HepG2 (cell line): Measurements from ENCODE around the gene TBC1D5. TPM values are rescaled to one million over a fixed set of nuclear protein-coding genes. Genes with fewer than 3 reads are reported as not detected.

Experiments
- ATAC-seq: fragments of 200-7000 bp; cut with Tn5 transposase; 3 replicates; pipeline ENCODE4 v1.9.1; 2020; ENCODE audit warnings: mild to moderate bottlenecking, moderate library complexity
- BruUV-seq: library from RNA; stranded (reverse); fragments of 400-500 nt; replicated peaks from 2 replicates; lab custom pipeline; 2021; lab: Mats Ljungman, UMichigan
- CTCF ChIA-PET: fragments of 300-600 bp; formaldehyde crosslinking; extraction: SDS; loops from one replicate; lab custom pipeline; 2021; ENCODE audit warnings: low total read pairs, inconsistent platforms, low intra/inter-chr PET ratio; lab: Yijun Ruan, JAX
- POLR2A ChIA-PET: fragments of 350-600 bp; sonication (Branson Sonifier 250); formaldehyde crosslinking; loops from one replicate; lab custom pipeline; 2020; ENCODE audit warnings: antibody characterized with exemption, inconsistent platforms; lab: Yijun Ruan, JAX
- DNase-seq: peaks from one replicate; pipeline ENCODE4 v3.0.0-alpha.2; 2015; ENCODE audit warnings: low spot score
- FAIRE-seq: peaks from 3 replicates; lab custom pipeline; 2011; peaks lifted over from hg19 to GRCh38; lab: Jason Lieb, UNC
- H2AFZ ChIP-seq: one replicate; pipeline ENCODE4 v1.6.1; 2011; ENCODE audit warnings: low read length, inconsistent platforms
- H3K27ac ChIP-seq: fragments of 300-600 bp; 3 replicates; pipeline ENCODE4 v1.8.0; 2011; ENCODE audit warnings: mixed run types, mild to moderate bottlenecking, mixed read lengths, low read length, inconsistent platforms; ENCODE audit not compliant: insufficient read depth; ENCODE audit errors: extremely low read length
- H3K27me3 ChIP-seq, 2 experiments: fragments of 200-600 bp in 1 of 2; 2 replicates in 1 of 2; 3 replicates in 1 of 2; pipeline versions ENCODE4 v1.6.0 to v1.8.0; 2011; ENCODE audit warnings: low read length in 2 of 2, mild to moderate bottlenecking in 2 of 2, moderate library complexity in 2 of 2, inconsistent platforms in 1 of 2; ENCODE audit not compliant: insufficient read depth in 2 of 2, control insufficient read depth in 1 of 2
- H3K36me3 ChIP-seq, 2 experiments: fragments of 200-600 bp in 1 of 2; replicated peaks in 1 of 2; 2 replicates in 1 of 2; 3 replicates in 1 of 2; pipeline versions ENCODE4 v1.5.1 to v1.8.0; 2011; ENCODE audit warnings: low read length in 2 of 2, inconsistent platforms in 1 of 2; ENCODE audit not compliant: insufficient read depth in 2 of 2, control insufficient read depth in 1 of 2
- H3K4me1 ChIP-seq: 2 replicates; pipeline ENCODE4 v1.5.1; 2012; ENCODE audit warnings: low read length, inconsistent platforms; ENCODE audit not compliant: insufficient read depth
- H3K4me2 ChIP-seq: 2 replicates; pipeline ENCODE4 v1.6.0; 2011; ENCODE audit warnings: low read depth, low read length, inconsistent platforms
- H3K4me3 ChIP-seq, 3 experiments: fragments of 200-600 bp in 1 of 3; sonication (generic), shearing (Covaris generic) in 1 of 3; replicated peaks in 1 of 3; 2 replicates each; pipeline ENCODE4 v1.5.1; 2011 to 2016; ENCODE audit warnings: low read length in 3 of 3, inconsistent platforms in 2 of 3, low read depth in 2 of 3, mild to moderate bottlenecking in 2 of 3, control low read depth in 1 of 3, mixed read lengths in 1 of 3; ENCODE audit not compliant: insufficient read depth in 1 of 3
- H3K79me2 ChIP-seq: one replicate; pipeline ENCODE4 v1.6.1; 2011; ENCODE audit warnings: low read length, inconsistent platforms; ENCODE audit not compliant: insufficient read depth
- H3K9ac ChIP-seq: 2 replicates; pipeline ENCODE4 v1.6.0; 2011; ENCODE audit warnings: mild to moderate bottlenecking, low read depth, low read length, inconsistent platforms; ENCODE audit not compliant: insufficient read depth
- H3K9me3 ChIP-seq: 2 replicates; pipeline ENCODE4 v1.5.1; 2012; ENCODE audit warnings: mild to moderate bottlenecking, low read length
- H4K20me1 ChIP-seq: 2 replicates; pipeline ENCODE4 v1.6.0; 2011; ENCODE audit warnings: inconsistent platforms, mild to moderate bottlenecking, low read length, moderate library complexity; ENCODE audit not compliant: insufficient read depth
- MAFF ChIP-seq: IDR thresholded peaks from 2 replicates; pipeline ENCODE4 v1.6.1; 2011; ENCODE audit warnings: low read depth, low read length, improper control_type of control experiment
- MAFK ChIP-seq, 2 experiments: IDR thresholded peaks in 1 of 2; conservative IDR thresholded peaks in 1 of 2; 2 replicates each; pipeline ENCODE4 v1.6.1; 2011; ENCODE audit warnings: improper control_type of control experiment in 2 of 2, low read length in 2 of 2
- NFYB ChIP-seq: sonication (generic); formaldehyde crosslinking; IDR thresholded peaks from 2 replicates; pipeline ENCODE4 v1.4.0; 2020; ENCODE audit warnings: missing genetic modification reagents
- SMC3 ChIP-seq: IDR thresholded peaks from 2 replicates; pipeline ENCODE4 v1.6.1; 2011; ENCODE audit warnings: low read length, improper control_type of control experiment
- STAG1 ChIP-seq: sonication (generic); formaldehyde crosslinking; IDR thresholded peaks from 2 replicates; pipeline ENCODE4 v1.4.0; 2020; ENCODE audit warnings: missing genetic modification reagents
- ZFP41 ChIP-seq: sonication (generic); formaldehyde crosslinking; IDR thresholded peaks from 2 replicates; pipeline ENCODE4 v1.4.0; 2020; ENCODE audit warnings: mild to moderate bottlenecking, missing genetic modification reagents, borderline replicate concordance
- WGBS: methylation state at CpG from one replicate; pipeline ENCODE4 v1.1.6; 2017; ENCODE audit warnings: low lambda C conversion rate; 5-methylcytosine and 5-hydroxymethylcytosine counted together
- in situ Hi-C: cut with HindIII; loops from 2 replicates; pipeline ENCODE4 v1.10.0; 2017; ENCODE audit warnings: low pct_unique_long_range_greater_than_20kb; ENCODE audit not compliant: extremely low pct_ligation_motif_present
- intact Hi-C: fragments of 100-400 bp; cut with micrococcal nuclease; formaldehyde crosslinking; loops from one replicate; pipeline ENCODE4 v1.10.0; 2022; ENCODE audit not compliant: unreplicated experiment
- polyA plus RNA-seq, 8 experiments: library from polyadenylated mRNA; depleted of rRNA in 3 of 8; stranded (reverse) in 7 of 8; unstranded in 1 of 8; fragments of >200 nt; fragmentation: Illumina TruSeq in 4 of 8; extraction: Trizol in 4 of 8; gene quantifications; 2 replicates each; pipeline versions ENCODE4 v1.2.1 to v1.2.3, GENCODE V29; 2011 to 2016; ENCODE audit warnings: low read depth in 4 of 8, missing spikeins in 1 of 8, mixed read lengths in 1 of 8; ENCODE audit not compliant: insufficient read depth in 1 of 8
- total RNA-seq, 5 experiments: library from RNA; depleted of rRNA; stranded (reverse); fragments of >200 nt; fragmentation: Illumina TruSeq; extraction: Trizol; gene quantifications; 2 replicates each; pipeline ENCODE4 v1.2.3, GENCODE V29; 2016; ENCODE audit warnings: low read depth in 1 of 5
- TF ChIP-seq, protein P1 (sequence below): sonication (generic); formaldehyde crosslinking; IDR thresholded peaks from 2 replicates; pipeline ENCODE4 v1.5.0; 2020; ENCODE audit warnings: mild to moderate bottlenecking, missing genetic modification reagents, moderate library complexity
- TF ChIP-seq, protein P2 (sequence below): IDR thresholded peaks from 2 replicates; pipeline ENCODE4 v1.6.1; 2016; ENCODE audit warnings: missing compliant biosample characterization, missing genetic modification reagents, borderline replicate concordance

Gene TBC1D5
- total and polyA plus RNA-seq, 2 of the 13 experiments (the other 11 are each of a cell fraction or from before 2014, with no cell fraction given), result 19.2 to 33.3 TPM

GRCh38 chr3:17431484-17432045, 310.9 kb downstream of the TBC1D5 start:
- Histone ChIP-seq H3K36me3 (no peaks in the 10 kb centered on the region), H3K79me2 (no peaks in the 10 kb centered on the region), H3K4me2 (no peak overlapping the region), H3K27ac (no peak overlapping the region), H4K20me1 (no peaks in the 10 kb centered on the region), H3K9me3 (no peaks in the 10 kb centered on the region), H3K9ac (no peak overlapping the region), H3K4me3 (no peak overlapping the region), H3K27me3 (no peaks in the 10 kb centered on the region), H3K4me1 (no peaks in the 10 kb centered on the region), H2AFZ (no peak overlapping the region)
- ChIA-PET POLR2A (no interaction called here), CTCF (interaction anchor here (0.9 to 1.6 kb wide), 2 partner anchors 255 to 410 kb away, joined by 4 to 9 read pairs; no protein-coding TSS in a partner anchor)
- ATAC-seq (no peak), DNase-seq (no peak), FAIRE-seq (no peak)
- in situ Hi-C loops, result loop anchor here (10.0 kb wide), 1 partner anchor 403 kb away; no protein-coding TSS in a partner anchor
- BruUV-seq, result no TSS peak
- TF ChIP-seq MAFK (conservative IDR thresholded peaks at IDR 0.05 in 1 of 2, IDR thresholded peaks at IDR 0.05 in 1 of 2; ENCODE audit: low read length in 2 of 2), result peak; percentile 65 to 81
- TF ChIP-seq ZFP41, result no peak
- peak; percentile 65; the same call in 1 of the 2 replicates for TF ChIP-seq MAFF
- intact Hi-C loops, result loop anchor here (1.0 to 5.0 kb wide), 4 partner anchors 211 to 410 kb away; partner anchors contain the start of gene TBC1D5
- WGBS, result 95% methylated on average over 2 of the region's 2 CpGs

GRCh38 chr3:17431004-17431403, 311.4 kb downstream of the TBC1D5 start:
- Histone ChIP-seq H3K9me3 (no peaks in the 10 kb centered on the region), H3K4me2 (no peak overlapping the region), H3K27ac (no peak overlapping the region), H2AFZ (no peak overlapping the region), H3K4me3 (no peak overlapping the region), H3K27me3 (no peaks in the 10 kb centered on the region), H3K36me3 (no peaks in the 10 kb centered on the region), H4K20me1 (no peaks in the 10 kb centered on the region), H3K4me1 (no peaks in the 10 kb centered on the region), H3K79me2 (no peaks in the 10 kb centered on the region), H3K9ac (no peak overlapping the region)
- WGBS, result 58% methylated on average over 2 of the region's 2 CpGs
- in situ Hi-C loops (loop anchor here (10.0 kb wide), 1 partner anchor 404 kb away; no protein-coding TSS in a partner anchor), intact Hi-C loops (loop anchor here (1.0 to 5.0 kb wide), 4 partner anchors 211 to 410 kb away; partner anchors contain the start of gene TBC1D5)
- FAIRE-seq (peak; percentile 43), ATAC-seq (peak; percentile 45; the same call in 1 of the 3 replicates), DNase-seq (peak; percentile 9)
- ChIA-PET CTCF (interaction anchor here (0.9 to 1.6 kb wide), 2 partner anchors 256 to 410 kb away, joined by 4 to 9 read pairs; no protein-coding TSS in a partner anchor), POLR2A (no interaction called here)
- TF ChIP-seq, protein P1, sequence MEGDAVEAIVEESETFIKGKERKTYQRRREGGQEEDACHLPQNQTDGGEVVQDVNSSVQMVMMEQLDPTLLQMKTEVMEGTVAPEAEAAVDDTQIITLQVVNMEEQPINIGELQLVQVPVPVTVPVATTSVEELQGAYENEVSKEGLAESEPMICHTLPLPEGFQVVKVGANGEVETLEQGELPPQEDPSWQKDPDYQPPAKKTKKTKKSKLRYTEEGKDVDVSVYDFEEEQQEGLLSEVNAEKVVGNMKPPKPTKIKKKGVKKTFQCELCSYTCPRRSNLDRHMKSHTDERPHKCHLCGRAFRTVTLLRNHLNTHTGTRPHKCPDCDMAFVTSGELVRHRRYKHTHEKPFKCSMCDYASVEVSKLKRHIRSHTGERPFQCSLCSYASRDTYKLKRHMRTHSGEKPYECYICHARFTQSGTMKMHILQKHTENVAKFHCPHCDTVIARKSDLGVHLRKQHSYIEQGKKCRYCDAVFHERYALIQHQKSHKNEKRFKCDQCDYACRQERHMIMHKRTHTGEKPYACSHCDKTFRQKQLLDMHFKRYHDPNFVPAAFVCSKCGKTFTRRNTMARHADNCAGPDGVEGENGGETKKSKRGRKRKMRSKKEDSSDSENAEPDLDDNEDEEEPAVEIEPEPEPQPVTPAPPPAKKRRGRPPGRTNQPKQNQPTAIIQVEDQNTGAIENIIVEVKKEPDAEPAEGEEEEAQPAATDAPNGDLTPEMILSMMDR (CRISPR knock-in tag), result peak; percentile 49
- TF ChIP-seq, protein P2, sequence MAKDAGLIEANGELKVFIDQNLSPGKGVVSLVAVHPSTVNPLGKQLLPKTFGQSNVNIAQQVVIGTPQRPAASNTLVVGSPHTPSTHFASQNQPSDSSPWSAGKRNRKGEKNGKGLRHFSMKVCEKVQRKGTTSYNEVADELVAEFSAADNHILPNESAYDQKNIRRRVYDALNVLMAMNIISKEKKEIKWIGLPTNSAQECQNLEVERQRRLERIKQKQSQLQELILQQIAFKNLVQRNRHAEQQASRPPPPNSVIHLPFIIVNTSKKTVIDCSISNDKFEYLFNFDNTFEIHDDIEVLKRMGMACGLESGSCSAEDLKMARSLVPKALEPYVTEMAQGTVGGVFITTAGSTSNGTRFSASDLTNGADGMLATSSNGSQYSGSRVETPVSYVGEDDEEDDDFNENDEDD (CRISPR knock-in tag), result no peak
- no peak for TF ChIP-seq NFYB
- TF ChIP-seq STAG1, result peak; percentile 62
- 0 out of 2 replicates have a peak, but pooled peaks have one; percentile 25 for TF ChIP-seq SMC3
- no TSS peak for BruUV-seq
